ENCODE data around the gene CNOT11. TPM values are rescaled to one million over a fixed set of nuclear protein-coding genes. Genes with fewer than 3 reads are reported as not detected.

Gene CNOT11
- total RNA-seq, 1 experiment from 2014 or later, result 60.6 TPM

DNA sequence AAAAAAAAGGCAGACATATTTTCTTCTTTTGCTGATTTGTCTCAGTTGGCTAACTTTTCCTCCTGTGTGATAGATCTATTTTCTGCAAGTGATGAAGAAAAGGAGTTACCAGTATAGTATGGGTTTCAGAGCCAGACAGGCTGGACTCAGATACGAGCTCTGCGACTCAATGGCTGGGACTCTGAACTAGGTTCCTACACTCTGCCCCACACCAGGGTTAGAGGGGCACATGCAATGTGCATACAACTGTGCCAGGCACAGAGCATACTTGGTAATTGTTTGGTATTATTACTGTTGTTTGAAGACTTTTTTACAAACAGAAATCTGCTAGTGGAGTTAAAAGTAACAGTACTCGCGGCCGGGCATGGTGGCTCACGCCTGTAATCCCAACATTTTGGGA lies 34.0 kb downstream of the CNOT11 start:
- peaks cover 33% of the 10 kb centered on the region for H3K79me2 ChIP-seq (ENCODE audit: low read depth)
- no peak overlapping the region for H2AFZ ChIP-seq
- 0 out of 2 replicates have a peak overlapping the region, but pooled peaks have one; percentile 5 for H3K27ac ChIP-seq
- peaks cover 22% of the 10 kb centered on the region for H4K20me1 ChIP-seq (ENCODE audit: insufficient read depth)
- H3K4me3 ChIP-seq, result no peak overlapping the region
- peaks cover 27% of the 10 kb centered on the region for H3F3A ChIP-seq (ENCODE audit: insufficient read depth, low read depth)
- TF ChIP-seq EZH2 (IDR thresholded peaks at IDR 0.05; ENCODE audit: low read depth), result no peak
- TF ChIP-seq, protein P1, sequence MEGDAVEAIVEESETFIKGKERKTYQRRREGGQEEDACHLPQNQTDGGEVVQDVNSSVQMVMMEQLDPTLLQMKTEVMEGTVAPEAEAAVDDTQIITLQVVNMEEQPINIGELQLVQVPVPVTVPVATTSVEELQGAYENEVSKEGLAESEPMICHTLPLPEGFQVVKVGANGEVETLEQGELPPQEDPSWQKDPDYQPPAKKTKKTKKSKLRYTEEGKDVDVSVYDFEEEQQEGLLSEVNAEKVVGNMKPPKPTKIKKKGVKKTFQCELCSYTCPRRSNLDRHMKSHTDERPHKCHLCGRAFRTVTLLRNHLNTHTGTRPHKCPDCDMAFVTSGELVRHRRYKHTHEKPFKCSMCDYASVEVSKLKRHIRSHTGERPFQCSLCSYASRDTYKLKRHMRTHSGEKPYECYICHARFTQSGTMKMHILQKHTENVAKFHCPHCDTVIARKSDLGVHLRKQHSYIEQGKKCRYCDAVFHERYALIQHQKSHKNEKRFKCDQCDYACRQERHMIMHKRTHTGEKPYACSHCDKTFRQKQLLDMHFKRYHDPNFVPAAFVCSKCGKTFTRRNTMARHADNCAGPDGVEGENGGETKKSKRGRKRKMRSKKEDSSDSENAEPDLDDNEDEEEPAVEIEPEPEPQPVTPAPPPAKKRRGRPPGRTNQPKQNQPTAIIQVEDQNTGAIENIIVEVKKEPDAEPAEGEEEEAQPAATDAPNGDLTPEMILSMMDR (conservative IDR thresholded peaks at IDR 0.05), result no peak
- no peaks in the 10 kb centered on the region for H3K4me1 ChIP-seq (replicated peaks; ENCODE audit: insufficient read depth)
- peaks cover 43% of the 10 kb centered on the region for H3K36me3 ChIP-seq (ENCODE audit: low read depth)
- BruUV-seq (replicated peaks), result no TSS peak
- H3K4me2 ChIP-seq, result no peak overlapping the region
- ChIA-PET POLR2A (ENCODE audit: unreplicated experiment) (no interaction called here), CTCF (no interaction called here)
- DNase-seq, result no peak
- H3K9me3 ChIP-seq (ENCODE audit: insufficient read depth, low read depth), result no peaks in the 10 kb centered on the region
- no peaks in the 10 kb centered on the region for H3K27me3 ChIP-seq (ENCODE audit: insufficient read depth, low read depth)
- intact Hi-C loops (cut with micrococcal nuclease; ENCODE audit: unreplicated experiment), result no loop called here
- no peaks in the 10 kb centered on the region for H3K9me2 ChIP-seq (ENCODE audit: insufficient read depth)

DNA sequence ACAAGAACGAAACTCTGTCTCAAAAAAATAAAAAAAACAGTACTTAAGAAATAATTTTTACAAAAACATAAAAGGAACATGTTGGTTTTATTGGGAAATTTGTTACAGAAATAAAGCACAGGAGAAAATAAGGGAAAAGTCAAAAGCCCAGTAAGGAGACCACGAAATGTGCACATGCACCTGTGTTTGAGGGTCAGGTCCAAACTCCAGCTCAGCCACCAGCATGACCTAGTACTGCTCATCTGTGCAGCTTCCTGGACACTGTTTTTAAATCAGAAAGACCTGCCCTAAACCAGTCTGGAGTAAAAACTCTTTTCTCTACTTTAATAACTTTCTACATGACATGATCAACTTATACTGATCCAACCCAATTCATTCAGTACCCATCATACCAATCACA lies 34.6 kb downstream of the CNOT11 start:
- TF ChIP-seq, protein P1 (conservative IDR thresholded peaks at IDR 0.05), result no peak
- TF ChIP-seq EZH2 (IDR thresholded peaks at IDR 0.05; ENCODE audit: low read depth), result no peak
- ChIA-PET POLR2A (ENCODE audit: unreplicated experiment) (no interaction called here), CTCF (no interaction called here)
- Histone ChIP-seq H3K9me2 (ENCODE audit: insufficient read depth) (no peaks in the 10 kb centered on the region), H3K4me2 (no peak overlapping the region), H3K27ac (no peak overlapping the region), H3K27me3 (ENCODE audit: insufficient read depth, low read depth) (no peaks in the 10 kb centered on the region), H3K4me3 (no peak overlapping the region), H3K4me1 (replicated peaks; ENCODE audit: insufficient read depth) (no peaks in the 10 kb centered on the region), H3F3A (ENCODE audit: insufficient read depth, low read depth) (peaks cover 33% of the 10 kb centered on the region), H4K20me1 (ENCODE audit: insufficient read depth) (peaks cover 21% of the 10 kb centered on the region), H3K9me3 (ENCODE audit: insufficient read depth, low read depth) (no peaks in the 10 kb centered on the region), H3K79me2 (ENCODE audit: low read depth) (peaks cover 39% of the 10 kb centered on the region), H3K36me3 (ENCODE audit: low read depth) (peaks cover 44% of the 10 kb centered on the region), H2AFZ (no peak overlapping the region)
- DNase-seq, result no peak
- intact Hi-C loops (cut with micrococcal nuclease; ENCODE audit: unreplicated experiment), result no loop called here
- BruUV-seq (replicated peaks), result no TSS peak

DNA sequence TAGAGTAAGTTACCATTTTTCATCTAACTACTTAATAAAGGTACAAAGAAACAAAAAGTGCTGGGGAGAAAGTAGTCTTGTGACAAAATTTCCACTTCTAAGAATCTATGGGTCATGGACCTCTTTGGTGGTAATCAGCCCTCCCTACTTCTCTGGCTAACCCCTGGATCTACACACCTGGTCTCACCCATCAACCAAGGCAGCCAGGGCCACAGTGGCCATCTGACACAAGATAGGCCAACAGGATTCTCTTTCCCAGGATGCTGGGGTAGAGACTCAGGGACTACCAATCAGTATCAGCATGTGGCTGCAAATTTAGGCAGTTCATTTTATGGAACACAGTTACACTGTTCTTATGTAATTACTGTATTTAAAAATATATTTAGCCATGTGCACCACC lies 38.0 kb downstream of the CNOT11 start:
- BruUV-seq (replicated peaks), result no TSS peak
- H3K4me3 ChIP-seq, result no peak overlapping the region
- peaks cover 52% of the 10 kb centered on the region for H3K36me3 ChIP-seq (ENCODE audit: low read depth)

More for the DNA sequence above, 38.0 kb downstream of the CNOT11 start:
- CTCF ChIA-PET, result interaction anchor here (0.7 kb wide), 1 partner anchor 234 kb away, joined by 5 read pairs; no protein-coding TSS in a partner anchor
- peaks cover 72% of the 10 kb centered on the region for H3K79me2 ChIP-seq (ENCODE audit: low read depth)
- intact Hi-C loops (cut with micrococcal nuclease; ENCODE audit: unreplicated experiment), result no loop called here
- no peaks in the 10 kb centered on the region for H3K27me3 ChIP-seq (ENCODE audit: insufficient read depth, low read depth)
- DNase-seq, result no peak
- no peak overlapping the region for H2AFZ ChIP-seq
- peaks cover 39% of the 10 kb centered on the region for H4K20me1 ChIP-seq (ENCODE audit: insufficient read depth)
- POLR2A ChIA-PET (ENCODE audit: unreplicated experiment), result no interaction called here
- peaks cover 45% of the 10 kb centered on the region for H3F3A ChIP-seq (ENCODE audit: insufficient read depth, low read depth)
- TF ChIP-seq, protein P1 (conservative IDR thresholded peaks at IDR 0.05), result no peak
- TF ChIP-seq EZH2 (IDR thresholded peaks at IDR 0.05; ENCODE audit: low read depth), result no peak
- H3K9me2 ChIP-seq (ENCODE audit: insufficient read depth), result no peaks in the 10 kb centered on the region
- H3K9me3 ChIP-seq (ENCODE audit: insufficient read depth, low read depth), result no peaks in the 10 kb centered on the region
- no peak overlapping the region for H3K4me2 ChIP-seq
- H3K4me1 ChIP-seq (replicated peaks; ENCODE audit: insufficient read depth), result no peaks in the 10 kb centered on the region
- no peak overlapping the region for H3K27ac ChIP-seq
